GM19240 (cell line): ENCODE data around the gene FAR2.
A peak's percentile ranks its signal among the peaks of the same experiment; 100 is the strongest.
"Not testable (repeated sequence)": the region's sequence is repeated elsewhere in the genome, so short reads cannot be mapped to it uniquely, and the experiment has no call there.

Experiments
- DNase-seq: peaks from one replicate; pipeline ENCODE4 v3.0.0; 2011; ENCODE audit warnings: low spot score; ENCODE audit not compliant: insufficient read length

The FAR2 gene

DNA sequence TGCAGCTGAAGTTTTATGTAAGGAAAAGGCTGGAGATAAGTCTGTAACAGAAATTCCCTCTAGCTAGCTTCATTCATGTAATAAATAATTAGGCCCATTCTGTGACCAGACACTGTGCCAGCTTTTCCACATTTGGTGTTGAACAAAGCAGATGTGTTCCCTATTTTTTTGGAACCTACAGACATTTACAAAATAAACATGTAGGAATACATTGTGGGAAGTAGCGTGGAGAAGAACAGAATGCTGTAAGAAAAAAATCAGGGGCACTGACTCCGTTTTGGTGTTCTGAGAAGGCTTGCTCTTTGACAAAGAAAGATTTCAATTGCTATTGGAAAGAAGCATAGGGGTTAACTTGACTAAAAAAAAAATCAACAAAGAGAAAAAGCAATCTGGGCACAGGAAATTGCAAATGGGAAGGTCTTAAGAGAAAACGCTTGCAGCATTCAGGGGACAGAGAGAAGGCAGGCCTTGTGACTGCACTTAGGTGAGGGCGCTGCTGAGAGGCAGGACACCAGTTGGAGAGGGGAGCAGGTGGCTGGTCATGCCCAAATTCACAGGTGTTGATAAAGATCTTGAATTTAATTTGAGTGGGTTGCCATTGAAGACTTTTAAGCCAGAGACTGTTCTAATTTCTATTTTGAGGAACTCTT is 4.0 kb downstream of the FAR2 start:
- DNase-seq: no peak

DNA sequence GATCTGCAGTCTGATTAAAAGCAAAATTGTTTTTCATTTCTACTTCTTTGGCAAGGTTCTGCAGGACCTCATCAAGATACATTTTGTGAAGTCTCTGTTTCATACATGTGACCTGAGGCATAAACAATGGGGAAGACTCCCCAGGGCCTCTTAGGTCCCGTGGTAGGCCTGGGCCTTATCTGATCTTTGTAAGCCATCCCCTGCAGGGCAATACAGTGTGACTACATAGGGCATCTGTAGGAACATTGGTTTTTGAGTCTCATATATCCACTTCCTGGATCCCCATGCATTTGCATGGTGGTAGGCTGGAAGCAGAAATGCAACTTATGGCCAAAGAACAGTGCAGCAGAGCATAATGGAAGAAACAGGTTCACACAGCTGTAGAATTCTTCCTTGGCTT is 6.0 kb downstream of the FAR2 start:
- no peak for DNase-seq

DNA sequence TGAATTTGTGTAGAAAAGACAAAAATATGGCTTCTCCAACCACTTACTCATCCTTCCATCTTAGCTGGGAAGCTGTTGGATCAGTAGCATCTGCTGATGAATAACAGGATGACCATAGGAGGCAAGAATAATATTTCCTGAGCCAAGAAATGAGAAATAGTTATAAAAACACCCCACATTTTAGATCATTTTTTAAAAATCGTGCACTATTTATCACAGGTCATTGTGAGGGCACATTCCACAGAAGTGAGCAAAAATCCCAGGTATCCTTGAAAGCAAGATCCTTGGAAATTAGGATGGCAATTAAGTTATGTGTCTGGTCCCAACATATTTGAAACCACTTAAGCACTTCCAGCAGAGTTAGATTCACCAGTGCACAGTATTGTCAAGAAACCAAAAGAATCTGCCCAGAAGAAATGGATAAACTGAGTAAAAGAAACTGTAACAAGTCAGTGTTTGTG is 8.4 kb downstream of the FAR2 start:
- no peak for DNase-seq

DNA sequence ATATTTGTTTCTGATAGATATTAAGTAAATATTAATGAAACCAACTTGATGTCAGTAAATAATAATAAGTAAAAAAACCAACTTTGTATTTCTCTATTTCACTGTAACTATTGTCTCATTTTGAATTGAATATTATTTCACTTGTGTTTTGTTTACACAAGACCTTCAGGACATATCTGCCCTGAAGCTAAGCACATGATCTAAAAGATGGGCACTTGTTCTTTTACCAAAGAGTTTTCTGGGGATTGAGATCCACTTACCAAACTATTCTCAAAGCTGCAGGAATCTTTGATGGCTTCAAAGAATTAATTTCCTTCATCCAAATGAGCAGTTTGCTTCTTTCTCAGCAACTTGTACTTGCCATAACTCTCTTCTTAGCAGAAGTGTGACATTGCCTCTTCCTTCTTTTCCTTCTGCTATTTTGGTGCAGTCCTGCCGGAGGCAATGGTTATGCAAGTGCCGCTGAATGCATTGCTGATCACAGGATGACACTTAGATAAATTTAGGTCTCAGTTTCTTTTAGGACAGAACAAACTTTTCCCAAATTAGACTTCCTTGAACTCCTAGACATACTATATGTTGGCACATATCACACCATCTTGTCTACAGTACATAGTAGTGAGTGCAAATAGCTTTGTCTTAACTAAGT is 9.2 kb downstream of the FAR2 start:
- DNase-seq: no peak

DNA sequence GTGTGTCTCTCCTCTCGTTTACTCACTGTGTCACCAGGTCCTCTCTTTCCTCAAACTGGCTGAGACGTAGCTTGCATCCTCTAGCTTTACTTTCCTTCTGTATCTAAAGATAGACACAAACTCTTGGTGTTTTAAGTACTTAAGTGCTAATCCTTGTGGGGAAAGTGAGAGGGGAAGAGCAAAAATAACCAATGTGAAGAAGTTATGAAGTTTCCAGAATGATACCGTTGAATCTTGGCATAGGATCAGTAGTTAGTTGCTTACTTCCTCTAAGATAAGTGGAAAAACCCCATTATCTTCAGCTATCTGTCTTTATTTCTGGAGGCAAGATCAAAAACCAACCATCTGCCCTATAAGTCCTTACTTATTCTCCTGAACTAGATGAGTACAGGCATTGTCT is 10.6 kb downstream of the FAR2 start:
- no peak for DNase-seq

DNA sequence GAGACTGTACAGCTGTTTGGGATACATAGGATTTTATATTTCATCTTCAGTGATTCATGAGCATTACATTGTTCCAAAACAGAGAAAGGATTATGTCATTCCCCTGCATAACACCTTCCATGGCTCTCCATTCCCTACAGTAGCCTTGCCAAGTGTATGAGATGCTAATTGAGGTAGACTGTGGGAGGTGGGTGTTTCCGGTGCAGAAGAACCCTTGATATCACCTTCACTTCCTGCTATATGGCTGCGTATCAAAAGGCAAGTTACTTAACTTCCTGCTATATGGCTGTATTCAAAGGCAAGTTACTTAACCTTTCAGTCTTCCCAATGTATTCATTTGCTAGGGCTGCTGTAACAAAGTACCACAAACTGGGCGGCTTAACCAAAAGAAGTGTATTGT is 11.2 kb downstream of the FAR2 start:
- DNase-seq: no peak

DNA sequence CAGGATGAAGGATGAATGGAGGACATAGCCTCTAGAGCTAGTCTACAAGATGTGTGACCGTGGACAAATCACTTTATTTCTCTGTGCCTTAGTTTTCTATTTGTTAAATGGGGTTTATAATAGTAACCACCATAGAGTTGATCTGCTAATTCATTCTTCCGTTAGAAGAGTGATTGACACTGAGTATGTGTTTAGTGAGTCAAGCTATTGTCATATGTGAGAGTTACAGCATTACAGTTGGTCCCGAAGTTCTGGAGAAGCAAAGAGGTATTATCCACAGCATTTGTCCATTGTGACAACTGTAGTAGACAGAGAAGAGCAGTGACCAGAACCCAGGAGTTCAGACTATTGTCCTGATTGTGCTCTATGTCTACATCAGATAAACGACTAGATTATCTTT is 14.1 kb downstream of the FAR2 start:
- DNase-seq: no peak

DNA sequence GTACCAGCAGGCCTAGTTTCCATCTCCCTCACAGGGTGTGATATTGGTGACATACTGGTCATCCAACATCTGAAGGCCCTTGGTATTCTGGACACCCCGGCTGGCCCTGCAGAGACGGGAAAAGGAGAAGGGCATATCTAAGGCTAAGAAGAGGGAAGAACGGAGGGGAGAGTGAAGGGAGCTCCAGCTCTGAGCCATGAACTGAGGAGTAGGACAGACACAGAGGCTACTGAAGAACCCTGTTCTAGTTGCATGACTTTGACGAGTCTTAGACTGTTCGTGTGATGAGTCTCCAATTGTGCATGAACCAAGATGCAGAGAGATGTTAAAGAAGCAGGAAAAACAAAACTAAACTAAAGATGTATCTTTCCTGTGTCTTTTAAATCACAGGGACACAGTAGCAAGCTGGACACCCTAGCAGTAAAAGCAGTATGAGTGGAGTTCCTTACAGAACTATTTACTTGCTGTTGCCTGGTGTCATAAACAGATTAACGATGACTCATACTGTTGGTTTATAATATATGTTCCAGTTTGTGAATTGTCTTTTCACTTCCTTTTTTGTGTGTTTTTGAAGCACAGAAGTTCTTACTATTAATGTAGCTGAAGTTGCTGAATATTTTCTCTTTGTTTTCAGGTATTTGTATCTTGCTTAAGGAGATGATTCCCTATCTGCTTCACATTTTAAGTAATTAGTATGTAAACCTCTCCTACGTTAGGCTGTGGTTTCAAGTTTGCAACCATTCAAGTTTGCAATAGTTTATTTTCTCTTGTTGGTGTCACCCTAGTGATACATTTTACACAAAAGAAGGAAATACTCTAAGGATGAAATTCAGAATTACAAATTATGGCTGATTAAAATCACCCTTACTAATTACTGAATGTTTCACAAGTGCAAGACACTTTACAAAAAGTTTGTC is 15.7 kb downstream of the FAR2 start:
- peak; percentile 43 for DNase-seq

DNA sequence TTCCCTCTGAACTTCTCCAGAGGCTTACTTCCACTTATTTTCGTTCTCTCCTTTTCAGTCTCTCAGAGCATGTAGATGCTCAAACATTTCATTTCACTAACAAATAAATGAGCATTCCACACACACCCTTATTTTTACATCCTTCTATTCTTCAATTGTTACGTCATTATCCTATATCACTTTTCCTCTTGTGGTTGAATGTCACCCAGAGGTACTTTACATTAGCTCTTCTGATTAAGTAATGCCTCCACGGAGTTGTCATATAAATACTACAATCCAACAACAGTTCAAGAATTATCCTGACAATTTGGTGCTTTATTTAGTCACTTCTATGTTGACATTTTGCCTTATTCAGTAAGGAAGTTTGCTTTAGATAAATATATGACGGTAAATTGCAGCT is 18.4 kb downstream of the FAR2 start:
- no peak for DNase-seq

DNA sequence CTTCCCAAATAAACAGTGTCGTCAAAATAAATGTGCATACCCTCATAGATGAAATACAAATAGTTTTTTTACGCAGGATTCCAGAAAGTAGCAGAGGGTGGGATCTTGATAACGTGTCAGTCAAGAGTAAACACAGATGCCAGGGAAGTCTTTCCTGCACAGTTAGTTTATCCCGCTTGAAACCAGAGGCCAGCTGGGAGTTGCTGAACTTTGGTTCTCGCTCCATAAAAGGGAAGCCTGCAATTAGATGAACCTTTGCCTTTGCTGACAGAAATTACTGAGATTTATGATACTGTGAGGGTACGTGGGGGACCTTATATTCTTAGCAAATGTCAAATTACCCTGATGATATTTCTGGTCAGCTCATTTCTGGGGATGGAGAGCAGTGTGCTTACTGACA is 18.9 kb downstream of the FAR2 start:
- no peak for DNase-seq

DNA sequence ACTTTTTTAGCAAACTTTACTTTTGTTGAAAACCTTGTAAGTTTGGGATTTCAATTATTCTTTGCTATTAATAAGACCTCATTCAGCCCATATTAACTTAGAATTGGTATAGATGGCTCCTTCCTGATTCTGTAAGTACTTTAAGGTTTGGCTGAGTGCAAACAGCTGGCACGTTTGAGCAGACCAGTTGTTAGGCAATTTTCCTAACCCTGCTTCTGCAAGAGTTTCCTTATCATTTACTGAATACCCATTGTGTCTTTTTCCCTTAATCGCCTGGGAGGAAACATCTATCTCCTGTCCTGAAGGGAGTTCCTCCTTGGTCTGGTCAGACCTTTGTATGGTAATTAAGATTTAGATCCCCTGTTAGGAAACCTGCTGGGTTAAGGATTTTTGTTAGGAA is 20.9 kb downstream of the FAR2 start:
- not testable (repeated sequence) for DNase-seq

DNA sequence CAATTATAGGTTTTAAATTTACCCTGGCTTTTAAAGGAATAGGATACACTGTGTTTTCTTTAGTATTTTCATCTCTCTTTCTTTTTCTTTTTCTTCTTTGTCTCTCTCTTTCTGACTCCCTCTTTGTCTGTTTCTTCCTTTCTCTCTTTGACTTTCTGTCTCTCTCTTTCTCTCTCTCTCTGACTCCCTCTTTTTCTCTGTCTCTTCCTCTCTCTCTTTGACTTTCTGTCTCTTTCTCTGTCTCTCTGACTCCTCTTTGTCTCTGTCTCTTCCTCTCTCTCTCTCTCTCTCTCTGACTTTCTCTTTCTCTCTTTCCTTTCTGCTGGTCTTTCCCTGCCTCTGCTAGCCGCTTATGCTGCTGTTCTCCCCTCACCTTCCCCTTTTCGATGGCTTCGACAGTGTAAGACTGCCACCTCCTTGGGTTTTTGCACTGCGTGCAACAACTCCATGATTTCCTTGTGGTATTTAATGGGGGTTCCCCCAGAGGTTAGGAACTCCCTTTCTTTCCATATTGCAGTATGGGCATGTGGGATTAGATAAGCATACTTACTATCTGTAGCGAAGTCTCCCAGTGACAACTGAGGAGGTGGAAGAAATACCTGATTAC is 21.5 kb downstream of the FAR2 start:
- not testable (repeated sequence) for DNase-seq

DNA sequence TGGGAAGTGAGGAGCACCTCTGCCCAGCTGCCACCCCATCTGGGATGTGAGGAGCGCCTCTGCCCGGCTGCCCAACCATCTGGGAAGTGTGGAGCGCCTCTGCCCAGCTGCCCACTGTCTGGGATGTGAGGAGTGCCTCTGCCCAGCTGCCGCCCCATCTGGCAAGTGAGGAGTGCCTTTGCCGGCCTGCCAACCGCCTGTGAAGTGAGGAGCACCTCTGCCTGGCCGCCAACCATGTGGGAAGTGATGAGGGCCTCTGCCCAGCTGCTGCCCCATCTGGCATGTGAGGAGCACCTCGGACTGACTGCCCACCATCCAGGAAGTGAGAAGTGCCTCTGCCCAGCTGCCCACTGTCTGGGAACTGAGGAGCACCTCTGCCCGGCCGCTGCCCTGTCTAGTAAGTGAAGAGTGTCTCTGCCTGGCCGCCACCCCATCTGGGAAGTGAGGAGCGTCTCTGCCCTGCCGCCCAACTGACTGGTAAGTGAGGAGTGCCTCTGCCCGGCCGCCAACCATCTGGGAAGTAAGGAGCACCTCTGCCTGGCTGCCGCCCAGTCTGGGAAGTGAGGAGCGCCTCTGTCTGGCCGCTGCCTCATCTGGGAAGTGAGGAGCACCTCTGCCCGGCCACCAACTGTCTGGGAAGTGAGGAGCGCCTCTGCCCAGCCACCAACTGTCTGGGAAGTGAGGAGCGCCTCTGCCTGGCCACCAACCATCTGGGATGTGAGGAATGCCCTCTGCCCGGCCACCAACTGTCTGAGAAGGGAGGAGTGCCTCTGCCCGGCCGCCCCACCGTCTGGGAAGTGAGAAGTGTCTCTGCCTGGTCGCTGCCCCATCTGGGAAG is 22.6 kb downstream of the FAR2 start:
- DNase-seq: no peak

DNA sequence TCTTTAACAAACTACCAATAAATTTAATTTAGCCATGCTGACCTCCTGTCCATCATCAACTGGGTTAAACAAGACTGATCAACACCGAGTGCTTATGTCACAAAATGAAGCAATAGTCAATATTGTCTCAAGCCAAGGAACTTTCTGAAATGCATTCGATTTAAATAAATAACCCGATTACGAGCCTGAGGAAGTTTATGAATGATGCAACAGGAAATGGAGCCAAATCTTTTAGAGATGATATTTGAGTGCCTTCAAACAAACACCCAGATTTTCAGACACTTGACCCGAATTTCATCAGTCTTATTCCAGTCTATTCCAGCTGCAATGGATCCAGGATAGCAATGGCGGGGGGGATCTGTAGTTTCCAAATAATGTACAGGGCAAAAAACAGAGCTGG is 27.9 kb downstream of the FAR2 start:
- DNase-seq: no peak

DNA sequence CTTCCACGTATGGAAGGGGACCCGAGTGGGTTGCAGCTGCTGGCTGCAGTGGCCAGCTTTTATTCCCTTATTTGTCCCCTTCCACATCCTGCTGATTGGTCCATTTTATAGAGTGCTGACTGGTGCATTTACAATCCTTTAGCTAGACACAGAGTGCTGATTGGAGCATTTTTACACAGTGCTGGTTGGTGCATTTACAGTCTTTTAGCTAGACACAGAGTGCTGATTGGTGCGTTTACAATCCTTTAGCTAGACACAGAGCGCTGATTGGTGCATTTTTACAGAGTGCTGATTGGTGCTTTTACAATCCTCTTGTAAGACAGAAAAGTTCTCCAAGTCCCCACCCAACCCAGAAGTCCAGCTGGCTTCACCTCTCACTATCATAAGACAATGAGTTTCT is 33.2 kb downstream of the FAR2 start:
- not testable (repeated sequence) for DNase-seq

DNA sequence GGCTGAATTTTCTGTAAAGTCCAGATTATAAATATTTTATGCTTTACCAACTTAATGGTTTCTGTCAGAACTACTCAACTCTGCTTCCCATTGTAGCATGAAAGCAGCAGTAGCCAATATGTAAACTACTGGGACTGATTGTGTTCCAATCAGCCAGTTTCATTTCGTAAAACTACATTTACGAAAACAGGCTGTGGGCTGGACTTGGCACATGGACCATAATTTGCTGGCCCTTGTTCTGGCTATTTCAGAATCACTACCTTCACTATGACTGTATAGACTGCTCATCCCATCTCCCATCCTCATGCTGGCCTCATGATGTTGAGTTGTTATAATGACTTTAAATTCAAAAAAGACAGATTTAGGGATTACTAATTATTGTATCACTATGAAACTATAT is 38.7 kb downstream of the FAR2 start:
- no peak for DNase-seq

DNA sequence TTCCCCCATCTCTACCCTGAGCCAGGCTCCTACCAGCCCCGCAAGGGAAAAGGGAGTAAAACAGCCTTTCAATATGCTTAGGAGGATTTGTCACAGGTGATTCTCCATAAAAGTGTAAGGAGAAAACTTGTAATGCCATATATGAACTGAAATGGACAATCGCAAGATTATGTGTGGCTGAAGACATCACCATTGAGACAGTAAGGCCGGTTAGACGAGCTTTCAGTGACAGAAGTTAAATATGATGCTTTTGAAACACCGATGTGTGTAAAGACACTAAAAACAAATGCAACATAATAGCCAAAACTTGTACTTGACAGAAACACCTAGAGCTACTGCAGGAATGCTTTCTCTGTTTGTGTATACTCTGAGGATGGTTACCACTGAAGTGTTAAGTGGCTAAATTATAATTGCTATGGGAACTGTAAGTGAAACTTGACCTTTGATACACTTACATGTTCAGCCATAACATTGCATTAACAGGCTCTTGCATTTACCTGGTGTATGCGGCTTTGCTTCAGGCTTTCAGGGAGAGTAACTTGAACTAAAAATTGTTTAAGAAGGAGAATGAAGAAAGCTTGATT is 42.3 kb downstream of the FAR2 start:
- no peak for DNase-seq

DNA sequence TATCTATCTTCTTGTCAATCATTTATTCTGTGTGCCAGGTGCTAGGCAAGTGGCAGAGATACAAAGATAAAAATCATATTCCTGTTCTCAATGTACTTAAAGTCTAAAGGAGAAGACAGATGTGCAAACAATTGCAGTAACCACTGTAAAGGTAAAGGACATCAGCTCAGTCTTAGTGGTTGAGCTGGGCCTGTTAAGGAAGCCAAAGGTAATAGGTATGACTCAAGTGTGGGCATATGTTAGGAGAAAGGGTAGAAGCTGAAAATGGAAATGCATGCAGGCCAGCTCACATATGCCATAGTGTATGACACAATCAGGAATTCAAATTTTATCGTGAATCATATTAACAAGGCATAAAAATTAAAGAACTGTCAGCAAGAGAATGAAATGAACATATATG is 49.8 kb downstream of the FAR2 start:
- DNase-seq: no peak

DNA sequence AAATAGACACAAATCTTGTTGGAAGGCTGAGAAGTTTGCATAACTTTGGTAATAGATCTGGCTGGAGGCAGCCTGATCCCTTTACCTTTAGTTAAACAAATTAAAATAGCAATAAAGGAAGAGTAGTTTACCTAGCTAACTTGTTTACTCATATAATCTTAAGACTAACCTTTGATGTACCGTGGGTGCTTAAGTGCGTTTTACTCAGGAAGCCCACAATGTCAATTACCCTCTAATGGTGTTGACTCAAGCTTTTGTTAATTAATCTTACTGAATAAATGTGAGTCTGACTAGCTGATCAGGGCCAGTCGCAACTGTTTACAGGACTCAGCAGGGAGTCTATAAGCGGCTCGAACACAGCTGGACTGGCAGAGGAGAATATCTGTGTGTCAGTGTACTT is 51.5 kb downstream of the FAR2 start:
- DNase-seq: no peak

DNA sequence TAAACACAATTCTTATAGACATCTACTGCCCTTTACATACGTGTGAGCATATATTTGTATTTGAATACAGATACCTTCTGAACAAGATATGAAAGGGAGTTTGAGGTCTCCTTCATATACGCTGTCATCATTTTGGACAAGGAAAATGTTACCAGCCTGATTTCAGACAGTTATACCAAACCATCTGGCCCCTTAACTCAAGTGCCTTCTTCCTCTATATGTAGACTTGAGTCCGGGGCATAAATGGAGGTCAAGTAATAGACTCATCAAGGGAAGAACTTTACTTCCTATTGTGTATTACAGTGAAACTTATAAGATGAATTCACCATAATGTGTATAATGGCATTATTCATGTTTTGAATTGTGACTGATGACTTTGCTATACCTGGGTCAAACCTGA is 52.2 kb downstream of the FAR2 start:
- no peak for DNase-seq

DNA sequence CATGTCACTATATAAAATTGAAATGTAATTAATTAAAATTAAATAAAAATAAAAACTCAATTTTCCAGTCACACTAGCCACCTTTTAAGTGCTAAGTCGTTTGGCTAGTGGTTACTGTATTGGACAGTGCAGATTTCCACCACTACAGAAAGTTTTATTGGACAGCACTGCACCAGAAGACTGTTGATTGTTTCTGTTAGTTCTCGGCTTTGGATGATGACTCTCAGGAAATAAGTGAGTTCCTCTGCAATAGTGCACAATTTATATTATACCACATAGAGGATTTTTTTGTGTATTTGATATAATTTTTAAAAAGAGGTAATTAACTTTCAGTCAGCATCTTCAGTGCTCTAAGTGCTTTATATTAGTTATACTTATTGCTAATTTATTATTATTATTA is 52.7 kb downstream of the FAR2 start:
- no peak for DNase-seq
